ENCODE measurements around the gene P2RY14.
"Not testable (repeated sequence)": the region's sequence is repeated elsewhere in the genome, so short reads cannot be mapped to it uniquely, and the experiment has no call there.

The P2RY14 gene

DNA sequence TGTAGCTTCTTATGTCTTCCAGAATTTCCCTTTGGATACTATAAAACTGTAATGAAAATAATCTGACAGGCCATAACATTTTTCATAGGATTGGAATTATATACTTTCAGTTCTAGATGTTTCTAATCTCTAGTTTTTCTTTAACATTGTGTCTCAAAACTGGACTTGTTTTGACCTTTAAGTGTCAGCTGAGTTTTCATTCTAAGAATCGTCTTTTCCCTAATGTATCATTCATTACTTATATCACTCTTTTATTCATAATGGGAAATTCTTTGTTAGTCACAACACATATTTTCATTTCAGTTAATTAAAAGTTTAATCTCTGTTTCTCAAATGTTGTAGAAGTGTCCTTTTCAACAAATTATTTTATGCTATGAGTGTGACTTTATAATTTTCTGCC, 87.2 kb downstream of the P2RY14 start:
- DNase-seq (ENCODE audit: low read depth, low spot score) = no peak

DNA sequence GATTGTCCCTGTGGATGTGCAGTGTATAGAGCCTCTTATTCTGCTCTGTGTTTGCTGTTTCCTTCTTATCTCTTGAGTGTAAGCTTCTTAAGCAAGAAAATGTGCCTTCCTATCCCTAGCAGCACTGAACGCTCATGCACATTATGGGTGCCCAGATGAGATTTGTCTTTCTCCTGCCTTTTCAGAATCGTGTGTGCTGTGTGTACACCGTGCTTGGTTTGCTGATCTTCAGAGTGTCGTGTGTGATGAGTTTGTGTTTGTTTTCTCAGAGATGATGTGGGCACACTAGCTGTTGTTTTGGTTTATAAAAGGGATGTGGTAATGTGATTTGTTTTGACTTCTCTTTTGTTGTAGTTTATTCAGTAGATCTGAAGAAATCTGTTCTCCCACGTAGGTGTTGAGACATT, 95.1 kb downstream of the P2RY14 start:
- no peak for DNase-seq (ENCODE audit: low read depth, low spot score)

DNA sequence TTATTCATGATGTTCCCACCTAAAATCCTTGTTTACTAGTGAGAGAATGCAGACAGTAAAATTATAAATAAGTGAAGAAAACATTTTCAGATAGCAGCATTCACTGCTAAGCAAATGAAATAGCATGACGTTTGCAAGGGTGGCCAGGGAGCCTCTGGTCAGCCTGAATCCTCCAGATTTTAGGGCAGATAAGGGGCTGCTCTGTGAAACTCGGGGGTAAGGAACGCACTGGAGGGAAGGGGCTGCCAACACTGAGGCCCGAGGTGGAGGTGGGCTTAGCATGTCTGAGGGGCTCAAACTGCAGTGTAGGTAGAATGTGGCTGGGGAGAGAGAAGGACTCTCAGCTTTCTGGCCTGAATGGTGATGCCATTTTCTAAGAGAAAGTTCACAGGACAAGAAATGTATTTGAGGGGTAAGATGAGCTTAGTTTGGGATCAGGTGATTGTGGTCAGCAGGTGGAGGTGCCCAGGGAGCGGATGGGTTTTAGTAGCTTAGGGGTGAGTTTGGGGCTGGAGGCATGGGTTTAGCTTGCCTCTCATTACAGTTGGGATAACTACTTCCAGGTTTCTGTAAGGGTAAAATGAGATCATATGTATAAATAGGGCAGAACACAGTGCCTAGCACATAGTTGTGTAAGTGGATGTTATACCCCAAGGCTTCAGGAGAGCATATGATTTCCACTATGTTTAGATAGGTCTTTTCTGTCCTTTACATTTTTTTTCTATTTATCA, 95.8 kb downstream of the P2RY14 start:
- no peak for DNase-seq (ENCODE audit: low read depth, low spot score)

DNA sequence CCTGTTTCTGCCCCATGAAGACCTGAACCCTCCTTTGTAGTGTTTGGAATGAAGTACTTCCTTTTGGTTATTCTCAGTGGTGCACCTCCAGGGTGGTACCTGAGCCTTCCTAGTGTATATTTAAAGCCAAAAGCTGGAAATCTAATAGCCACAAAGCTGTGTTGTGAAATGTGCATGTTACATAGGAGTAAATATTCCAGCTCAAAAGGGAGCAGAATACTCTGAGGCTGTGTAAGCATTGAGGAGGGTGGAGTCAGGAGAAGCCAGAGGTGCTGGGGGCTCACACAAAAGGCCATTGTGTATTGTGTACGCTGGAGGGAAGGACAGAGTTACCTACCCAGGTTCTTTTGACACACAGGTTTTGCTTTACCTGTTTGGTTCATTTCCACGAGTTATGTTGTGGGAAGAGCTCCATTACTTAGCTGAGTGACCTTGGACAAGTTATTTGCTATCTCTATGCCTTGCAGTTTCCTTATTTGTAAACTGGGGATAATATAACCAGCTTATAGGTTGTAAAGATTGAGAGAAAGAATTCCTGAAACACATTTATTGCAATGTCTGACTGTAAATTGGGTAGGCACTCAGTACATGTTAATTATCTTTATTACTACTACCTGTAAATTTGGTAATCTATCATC, 100.0 kb downstream of the P2RY14 start:
- DNase-seq (ENCODE audit: low read depth, low spot score) = no peak

DNA sequence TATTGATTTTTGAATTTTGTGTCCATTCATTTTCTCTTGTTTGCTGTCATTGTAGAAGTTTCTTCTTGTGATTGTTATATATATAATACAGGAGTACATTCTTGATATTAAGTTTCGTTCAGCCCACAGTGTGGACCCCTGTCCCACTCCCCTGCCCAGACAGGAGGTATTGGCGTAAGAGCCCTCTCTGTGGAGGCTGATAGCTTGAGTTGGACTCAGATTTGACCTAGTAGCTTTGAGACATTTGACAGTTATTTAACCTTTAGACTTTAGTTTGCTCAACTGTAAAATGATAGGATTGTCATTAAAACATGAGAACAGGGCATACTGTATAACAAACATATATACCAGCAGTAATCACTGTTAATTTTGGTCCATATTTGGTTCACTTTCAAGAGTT, 102.4 kb downstream of the P2RY14 start:
- no peak for DNase-seq (ENCODE audit: low read depth, low spot score)

DNA sequence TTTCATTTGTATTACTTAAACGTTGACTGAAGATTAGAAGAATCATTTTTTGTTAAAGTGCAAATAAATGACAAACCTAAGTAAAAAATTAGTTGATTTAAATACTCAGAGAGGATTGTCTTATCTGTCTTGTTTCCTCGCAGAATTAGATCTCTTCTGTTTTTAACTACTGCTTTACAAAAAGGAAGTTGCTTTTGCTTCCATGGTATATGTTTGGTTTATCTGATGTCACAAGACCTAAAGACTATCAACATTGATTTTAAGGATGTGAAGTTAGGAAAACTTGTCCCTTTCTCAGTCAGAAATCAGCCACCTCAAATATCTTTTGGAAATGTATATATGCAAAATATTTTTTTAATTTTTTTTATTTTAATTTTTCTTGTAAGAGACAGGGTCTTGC, 104.0 kb downstream of the P2RY14 start:
- DNase-seq (ENCODE audit: low read depth, low spot score) = no peak

DNA sequence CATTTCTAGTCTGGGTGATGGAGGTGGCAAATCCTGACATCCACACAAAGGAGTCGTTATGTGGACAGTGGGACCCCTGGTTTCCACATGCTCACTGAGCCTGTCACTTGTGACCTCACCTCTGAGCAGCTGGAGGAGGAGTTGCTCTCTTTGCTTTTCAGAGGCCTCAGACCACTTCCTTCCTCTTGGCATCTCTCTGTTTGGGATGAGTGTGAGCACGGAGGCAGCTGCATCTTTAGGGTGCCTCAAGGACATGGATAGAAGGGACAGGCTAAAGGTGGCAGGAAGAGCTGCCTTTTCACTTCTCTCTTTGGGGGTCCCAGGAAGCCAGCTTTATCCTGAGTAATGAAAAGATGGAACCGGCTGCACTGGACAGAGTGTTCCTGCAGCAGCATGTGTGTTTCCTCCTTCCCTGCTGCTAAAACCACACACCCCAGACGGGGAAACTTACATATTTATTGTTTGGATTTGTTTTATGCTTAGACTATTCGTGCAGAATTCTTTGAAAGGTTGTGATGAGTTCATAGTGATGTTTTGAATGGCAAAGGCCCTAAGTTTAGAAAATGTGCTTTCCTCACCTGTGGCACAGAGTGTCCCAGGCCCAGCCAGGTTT, 107.1 kb downstream of the P2RY14 start:
- no peak for DNase-seq (ENCODE audit: low read depth, low spot score)

DNA sequence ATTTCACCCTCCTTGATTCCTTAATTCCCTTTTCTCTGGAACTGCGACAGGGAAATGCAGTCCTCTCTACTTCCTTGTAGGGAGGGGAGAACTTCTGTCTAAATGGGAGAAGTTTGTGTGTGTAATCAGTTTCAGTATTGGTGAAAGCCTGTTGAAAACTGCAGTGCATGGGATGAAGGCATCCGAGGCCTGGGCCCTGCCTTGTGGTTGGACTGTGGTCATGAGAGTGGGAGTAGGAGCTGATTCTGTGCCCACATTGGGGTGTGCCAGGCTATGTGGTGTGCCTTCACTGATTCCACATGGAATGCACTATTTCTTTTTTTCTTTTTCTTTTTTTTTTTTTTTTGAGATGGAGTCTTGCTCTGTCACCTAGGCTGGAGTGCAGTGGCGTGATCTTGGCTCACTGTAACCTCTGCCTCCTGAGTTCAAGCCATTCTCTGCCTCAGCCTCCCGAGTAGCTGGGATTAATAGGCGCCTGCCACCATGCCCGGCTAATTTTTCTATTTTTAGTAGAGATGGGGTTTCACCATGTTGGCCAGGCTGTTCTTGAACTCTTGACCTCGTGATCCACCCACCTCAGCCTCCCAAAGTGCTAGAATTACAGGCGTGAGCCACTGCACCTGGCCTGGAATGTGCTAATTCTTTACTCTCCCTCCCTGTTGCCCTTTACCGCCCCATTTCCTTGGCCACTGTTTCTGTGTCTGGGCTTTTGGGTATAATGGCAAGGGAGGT, 108.2 kb downstream of the P2RY14 start:
- not testable (repeated sequence) for DNase-seq (ENCODE audit: low read depth, low spot score)

DNA sequence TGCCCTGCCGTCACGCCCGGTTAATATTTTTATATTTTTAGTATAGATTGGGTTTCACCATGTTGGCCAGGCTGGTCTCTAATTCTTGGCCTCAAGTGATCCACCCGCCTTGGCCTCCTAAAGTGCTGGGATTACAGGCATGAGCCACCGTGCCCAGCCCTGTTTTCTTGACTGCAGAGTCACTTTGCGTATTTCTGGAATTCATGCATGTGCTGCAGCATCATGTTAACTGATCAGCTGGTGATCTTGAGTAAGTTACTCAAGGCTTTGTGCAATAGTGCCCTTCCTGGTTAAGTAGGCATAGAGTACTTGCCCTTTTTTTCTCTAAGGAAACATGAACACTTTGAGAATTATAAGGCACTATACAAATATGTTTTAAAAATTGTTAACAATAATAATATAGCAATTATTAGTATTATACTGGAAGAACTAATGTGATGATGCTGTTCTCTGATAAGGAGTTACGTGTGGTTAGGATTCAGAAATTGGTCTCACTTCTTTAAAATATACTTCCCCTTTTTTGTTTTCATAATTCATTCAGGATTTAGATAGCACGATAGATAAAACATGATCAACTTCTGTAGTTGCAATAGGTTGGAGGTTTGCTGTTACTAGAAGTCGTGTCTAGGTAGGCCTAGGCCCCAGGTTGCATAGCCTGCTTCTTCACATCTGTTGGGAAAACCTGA, 108.9 kb downstream of the P2RY14 start:
- DNase-seq (ENCODE audit: low read depth, low spot score) = no peak

DNA sequence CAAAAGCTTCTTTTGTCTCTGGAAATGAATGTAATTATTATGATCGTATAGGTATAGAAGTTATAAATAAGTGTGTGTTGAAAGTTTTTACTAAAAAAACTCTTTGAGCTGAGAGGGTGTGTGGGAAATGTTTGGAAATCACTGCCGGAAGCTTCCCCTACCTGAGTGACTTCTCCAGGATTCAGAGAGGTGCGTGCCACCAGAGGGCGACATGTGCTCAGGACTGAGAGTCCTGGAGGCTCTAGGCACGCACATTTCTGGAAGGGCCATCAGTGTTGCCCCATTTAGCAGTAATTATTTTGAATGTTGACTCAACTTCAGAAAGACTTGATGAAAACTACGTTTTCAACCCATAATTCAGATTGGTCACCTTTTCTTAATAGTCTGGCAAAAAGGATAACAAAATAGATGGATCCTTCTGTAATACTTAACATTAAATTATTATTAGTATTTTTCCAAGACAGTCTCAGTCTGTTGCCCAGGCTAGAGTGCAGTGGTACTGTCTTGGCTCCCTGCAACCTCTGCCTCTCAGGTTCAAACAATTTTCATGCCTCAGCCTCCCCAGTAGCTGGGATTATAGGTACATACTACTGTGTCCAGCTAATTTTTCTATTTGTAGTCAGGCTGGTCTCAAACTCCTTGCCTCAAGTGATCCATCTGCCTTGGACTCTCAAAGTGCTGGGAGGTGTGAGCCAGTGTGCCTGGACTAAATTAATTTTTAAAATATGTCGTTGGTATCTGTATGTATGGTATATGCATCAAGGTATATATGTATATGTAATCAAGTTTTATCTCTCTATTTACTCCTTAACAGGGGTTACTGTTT, 109.9 kb downstream of the P2RY14 start:
- peak; percentile 59 for DNase-seq (ENCODE audit: low read depth, low spot score)

DNA sequence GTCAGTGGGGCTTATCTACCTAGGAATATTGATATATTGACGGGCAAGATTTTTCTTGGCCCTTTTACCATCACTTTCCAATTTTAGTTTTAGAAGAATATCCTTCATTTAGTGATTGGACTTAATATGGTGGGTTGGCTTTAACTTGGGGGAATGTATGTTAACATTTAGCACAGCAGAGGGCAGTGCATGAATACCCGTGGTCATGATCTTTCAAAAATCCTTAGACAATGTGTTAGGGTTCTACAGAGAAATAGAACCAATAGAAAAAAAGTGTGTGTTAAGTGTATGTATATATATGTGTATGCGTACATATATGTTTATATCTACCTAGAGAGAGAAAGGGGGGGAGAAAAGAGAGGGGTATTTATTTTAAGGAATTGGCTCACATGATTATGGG, 112.2 kb downstream of the P2RY14 start:
- DNase-seq (ENCODE audit: low read depth, low spot score) = no peak

DNA sequence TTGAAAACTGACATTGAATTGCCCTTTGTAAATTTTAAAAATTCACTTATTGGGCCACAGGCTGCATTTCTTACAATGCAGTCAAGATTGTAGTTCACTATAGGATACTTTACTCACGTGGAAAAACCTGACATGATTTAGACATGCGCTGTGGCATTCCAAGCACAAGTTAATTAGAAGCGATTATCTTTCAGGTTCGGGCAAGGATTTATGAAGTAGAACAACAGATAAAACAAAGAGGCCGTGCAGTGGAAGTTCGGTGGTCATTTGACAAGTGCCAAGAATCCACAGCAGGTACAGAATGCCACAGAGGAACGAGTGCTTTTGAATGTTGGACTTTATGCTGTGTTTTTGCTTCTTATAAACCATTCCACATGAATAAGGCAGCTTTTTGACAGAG, 113.1 kb downstream of the P2RY14 start:
- no peak for DNase-seq (ENCODE audit: low read depth, low spot score)
